ENCODE data around the gene SCIN.

The SCIN gene

DNA sequence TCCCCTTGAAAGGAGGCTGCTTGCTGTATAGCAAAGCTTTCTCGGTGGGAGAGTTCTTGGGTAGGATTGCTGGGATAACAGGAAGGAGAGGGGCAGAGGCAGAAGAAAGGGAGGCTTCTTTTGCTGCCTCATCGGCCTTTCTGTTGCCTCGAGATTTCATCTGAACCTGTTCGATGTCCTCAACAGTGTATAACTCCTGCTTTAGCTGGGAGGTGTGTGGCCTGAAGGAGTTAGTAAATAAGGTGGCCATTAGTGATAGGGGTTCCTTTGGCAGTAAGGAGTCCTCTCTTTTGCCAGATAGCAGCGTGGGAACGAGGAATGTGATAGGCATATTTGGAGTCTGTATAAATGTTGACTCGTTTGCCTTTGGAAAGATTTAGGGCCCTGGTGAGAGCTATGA, 20.0 kb downstream of the SCIN start:
- H3K4me1 ChIP-seq (ENCODE audit: control insufficient read depth, low read depth, low read length), result no peaks in the 10 kb centered on the region
- no peaks in the 10 kb centered on the region for H3K27me3 ChIP-seq (ENCODE audit: control insufficient read depth, insufficient read depth, low read length)
- no peak overlapping the region for H3K9ac ChIP-seq (ENCODE audit: low read length)
- H3K4me3 ChIP-seq (ENCODE audit: low read length), result no peak overlapping the region
- H3K27ac ChIP-seq (ENCODE audit: low read length), result no peak overlapping the region
- H3K9me3 ChIP-seq (ENCODE audit: control insufficient read depth, low read depth, low read length), result no peaks in the 10 kb centered on the region
- no peaks in the 10 kb centered on the region for H3K36me3 ChIP-seq (ENCODE audit: control insufficient read depth, low read depth, low read length)

DNA sequence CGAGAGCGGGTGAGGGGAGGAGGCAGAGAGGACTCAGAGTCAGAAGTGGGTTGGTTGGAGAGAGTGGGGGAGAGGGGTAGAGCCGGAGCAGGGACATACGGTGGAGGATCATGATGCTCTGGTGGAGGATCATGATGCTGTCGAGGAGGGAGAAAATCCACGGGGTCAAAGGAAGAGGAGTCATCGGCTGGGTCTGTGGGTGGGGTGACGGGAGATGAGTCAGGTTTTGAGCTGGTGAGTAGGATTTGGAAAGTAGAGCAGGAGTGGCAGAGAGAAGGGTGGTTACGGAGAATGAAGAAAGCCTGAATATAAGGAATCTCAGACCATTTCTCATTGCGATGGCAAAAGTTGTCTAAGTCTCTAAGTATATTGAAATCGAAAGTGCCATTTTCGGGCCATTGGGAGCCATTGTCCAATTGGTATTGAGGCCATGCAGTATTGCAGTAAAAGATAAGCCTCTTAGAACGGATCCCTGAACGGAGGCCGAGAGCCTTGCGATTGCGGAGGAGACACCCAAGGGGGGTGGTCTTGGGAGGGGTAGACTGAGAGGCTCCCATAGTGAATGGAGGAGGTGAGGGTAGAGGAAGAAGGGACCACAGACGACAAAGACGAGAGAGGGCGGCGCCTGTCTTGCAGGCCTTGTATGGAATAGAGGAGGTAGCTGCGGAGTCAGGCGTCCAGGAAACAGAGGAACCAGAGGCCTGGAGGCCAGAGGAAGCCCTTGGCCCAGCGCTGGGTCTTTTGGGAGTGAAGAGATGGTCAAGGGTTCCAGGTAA, 23.8 kb downstream of the SCIN start:
- H3K4me3 ChIP-seq (ENCODE audit: low read length), result no peak overlapping the region
- H3K27ac ChIP-seq (ENCODE audit: low read length), result no peak overlapping the region
- H3K9me3 ChIP-seq (ENCODE audit: control insufficient read depth, low read depth, low read length), result no peaks in the 10 kb centered on the region
- H3K27me3 ChIP-seq (ENCODE audit: control insufficient read depth, insufficient read depth, low read length), result no peaks in the 10 kb centered on the region
- no peak overlapping the region for H3K9ac ChIP-seq (ENCODE audit: low read length)
- H3K36me3 ChIP-seq (ENCODE audit: control insufficient read depth, low read depth, low read length), result no peaks in the 10 kb centered on the region
- no peaks in the 10 kb centered on the region for H3K4me1 ChIP-seq (ENCODE audit: control insufficient read depth, low read depth, low read length)

- H3K4me1 ChIP-seq (ENCODE audit: control insufficient read depth, low read depth, low read length), result no peaks in the 10 kb centered on the region
- H3K9me3 ChIP-seq (ENCODE audit: control insufficient read depth, low read depth, low read length), result no peaks in the 10 kb centered on the region
- no peak overlapping the region for H3K9ac ChIP-seq (ENCODE audit: low read length)
- H3K27ac ChIP-seq (ENCODE audit: low read length), result no peak overlapping the region
- no peak overlapping the region for H3K4me3 ChIP-seq (ENCODE audit: low read length)
- no peaks in the 10 kb centered on the region for H3K36me3 ChIP-seq (ENCODE audit: control insufficient read depth, low read depth, low read length)
- H3K27me3 ChIP-seq (ENCODE audit: control insufficient read depth, insufficient read depth, low read length), result no peaks in the 10 kb centered on the region
Observed at GRCh38 chr7:12595148-12595547, 24.6 kb downstream of the SCIN start.

DNA sequence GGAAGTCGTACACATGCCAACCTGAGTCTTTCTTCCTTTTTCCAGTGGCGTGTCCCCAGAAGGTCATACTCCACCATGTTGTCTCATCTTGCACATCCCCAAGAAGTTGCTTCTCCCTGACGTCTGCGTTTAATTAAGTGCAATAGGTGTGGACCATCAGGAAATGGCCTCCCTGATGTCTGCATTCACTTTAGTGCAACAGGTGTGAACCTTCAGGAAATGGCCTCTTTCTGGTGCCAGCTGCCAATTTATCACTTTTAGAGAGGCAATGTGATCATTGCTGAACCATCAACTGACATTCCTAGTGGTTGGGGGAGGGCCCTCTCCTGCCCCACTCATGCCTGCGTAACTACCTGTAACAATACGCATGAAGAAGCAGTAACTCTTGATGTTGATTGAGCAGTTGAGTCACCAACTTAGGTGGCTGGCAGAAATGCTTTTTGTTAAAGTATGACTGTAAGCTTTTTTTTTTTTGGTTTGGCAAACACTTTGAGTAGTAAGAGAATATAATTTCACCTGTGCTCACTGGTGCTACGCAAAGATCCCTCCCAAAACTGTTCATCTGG, 25.8 kb downstream of the SCIN start:
- Histone ChIP-seq H3K27me3 (ENCODE audit: control insufficient read depth, insufficient read depth, low read length) (no peaks in the 10 kb centered on the region), H3K4me3 (ENCODE audit: low read length) (no peak overlapping the region), H3K4me1 (ENCODE audit: control insufficient read depth, low read depth, low read length) (no peaks in the 10 kb centered on the region), H3K27ac (ENCODE audit: low read length) (no peak overlapping the region), H3K9me3 (ENCODE audit: control insufficient read depth, low read depth, low read length) (no peaks in the 10 kb centered on the region), H3K36me3 (ENCODE audit: control insufficient read depth, low read depth, low read length) (no peaks in the 10 kb centered on the region), H3K9ac (ENCODE audit: low read length) (no peak overlapping the region)

DNA sequence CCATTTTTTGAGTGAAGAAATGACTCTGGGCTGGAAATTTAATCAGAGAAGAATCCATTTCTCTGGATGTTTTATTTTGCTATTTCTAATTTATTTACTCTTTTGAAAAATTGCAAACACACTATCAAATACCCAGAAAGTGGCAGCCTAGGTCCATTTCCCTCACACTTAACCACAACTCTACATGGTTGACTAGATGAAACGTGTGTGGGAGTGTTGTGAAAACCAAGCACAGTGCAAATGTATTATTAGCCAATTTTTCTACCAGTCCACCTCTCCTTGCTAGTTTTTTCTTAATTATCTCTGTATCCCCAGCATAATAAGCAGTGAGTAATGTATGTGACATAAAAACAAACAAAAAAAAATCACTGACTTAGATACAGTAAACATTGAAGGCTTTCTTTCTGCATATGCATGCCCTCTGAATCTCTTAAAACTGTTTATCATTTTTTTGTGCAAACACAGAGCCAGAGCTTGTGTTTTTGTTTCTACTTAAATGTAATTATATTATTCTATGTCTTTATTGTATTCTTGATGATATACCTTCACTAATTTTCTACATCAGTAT, 30.9 kb downstream of the SCIN start:
- Histone ChIP-seq H3K36me3 (ENCODE audit: control insufficient read depth, low read depth, low read length) (no peaks in the 10 kb centered on the region), H3K27ac (ENCODE audit: low read length) (no peak overlapping the region), H3K27me3 (ENCODE audit: control insufficient read depth, insufficient read depth, low read length) (no peaks in the 10 kb centered on the region), H3K9ac (ENCODE audit: low read length) (no peak overlapping the region), H3K4me3 (ENCODE audit: low read length) (no peak overlapping the region), H3K9me3 (ENCODE audit: control insufficient read depth, low read depth, low read length) (peaks cover 4% of the 10 kb centered on the region), H3K4me1 (ENCODE audit: control insufficient read depth, low read depth, low read length) (no peaks in the 10 kb centered on the region)

DNA sequence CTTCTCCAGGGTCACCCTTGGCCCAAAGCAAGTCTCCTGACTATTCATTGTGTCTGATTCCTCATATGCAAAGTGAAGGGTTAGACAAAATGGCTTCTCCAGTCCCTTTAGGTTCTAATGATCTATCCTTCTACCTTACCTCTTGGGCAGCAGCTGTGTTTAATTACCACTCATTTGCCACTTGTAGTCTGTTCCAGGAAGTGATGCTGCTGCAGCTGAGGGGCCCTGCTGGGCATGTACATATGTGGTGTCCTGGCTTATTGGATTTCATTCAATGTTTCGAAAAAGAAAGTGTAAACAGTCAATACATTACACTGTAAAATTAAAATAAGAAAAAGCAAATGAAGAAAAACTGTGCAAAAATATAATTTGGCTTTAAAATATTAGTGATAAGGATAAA, 36.6 kb downstream of the SCIN start:
- no peak overlapping the region for H3K27ac ChIP-seq (ENCODE audit: low read length)

DNA sequence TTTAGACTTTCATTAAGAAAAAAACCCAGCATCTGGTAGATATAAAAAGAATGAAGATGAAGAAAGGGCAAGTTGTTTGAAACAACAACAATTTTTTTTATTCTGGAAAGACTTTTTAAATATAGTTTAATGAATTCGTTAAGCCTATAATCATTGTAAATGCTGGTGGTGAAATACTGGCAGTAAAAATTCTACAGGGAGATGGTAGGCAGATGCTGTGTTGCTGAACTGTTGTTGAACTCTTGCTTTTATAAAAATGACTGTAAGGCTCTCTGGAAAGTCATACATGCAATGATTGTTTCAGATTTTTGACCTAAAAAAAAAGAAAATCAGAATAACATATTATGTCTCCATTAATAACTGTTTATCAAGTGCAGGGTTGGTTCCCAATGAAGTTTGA, 39.0 kb downstream of the SCIN start:
- Histone ChIP-seq H3K4me3 (ENCODE audit: low read length) (no peak overlapping the region), H3K9me3 (ENCODE audit: control insufficient read depth, low read depth, low read length) (no peaks in the 10 kb centered on the region), H3K9ac (ENCODE audit: low read length) (no peak overlapping the region)

More for the DNA sequence above, 36.6 kb downstream of the SCIN start:
- no peaks in the 10 kb centered on the region for H3K27me3 ChIP-seq (ENCODE audit: control insufficient read depth, insufficient read depth, low read length)
- H3K4me3 ChIP-seq (ENCODE audit: low read length), result no peak overlapping the region
- no peaks in the 10 kb centered on the region for H3K4me1 ChIP-seq (ENCODE audit: control insufficient read depth, low read depth, low read length)
- peaks cover 4% of the 10 kb centered on the region for H3K9me3 ChIP-seq (ENCODE audit: control insufficient read depth, low read depth, low read length)
- no peak overlapping the region for H3K9ac ChIP-seq (ENCODE audit: low read length)
- H3K36me3 ChIP-seq (ENCODE audit: control insufficient read depth, low read depth, low read length), result no peaks in the 10 kb centered on the region

GRCh38 chr7:12610899-12611298, 40.4 kb downstream of the SCIN start:
- no peaks in the 10 kb centered on the region for H3K36me3 ChIP-seq (ENCODE audit: control insufficient read depth, low read depth, low read length)
- H3K27me3 ChIP-seq (ENCODE audit: control insufficient read depth, insufficient read depth, low read length), result no peaks in the 10 kb centered on the region
- H3K9ac ChIP-seq (ENCODE audit: low read length), result no peak overlapping the region
- no peak overlapping the region for H3K27ac ChIP-seq (ENCODE audit: low read length)
- no peak overlapping the region for H3K4me3 ChIP-seq (ENCODE audit: low read length)
- H3K9me3 ChIP-seq (ENCODE audit: control insufficient read depth, low read depth, low read length), result no peaks in the 10 kb centered on the region
- no peaks in the 10 kb centered on the region for H3K4me1 ChIP-seq (ENCODE audit: control insufficient read depth, low read depth, low read length)

More for the DNA sequence above, 39.0 kb downstream of the SCIN start:
- Histone ChIP-seq H3K27me3 (ENCODE audit: control insufficient read depth, insufficient read depth, low read length) (no peaks in the 10 kb centered on the region), H3K36me3 (ENCODE audit: control insufficient read depth, low read depth, low read length) (no peaks in the 10 kb centered on the region), H3K4me1 (ENCODE audit: control insufficient read depth, low read depth, low read length) (no peaks in the 10 kb centered on the region), H3K27ac (ENCODE audit: low read length) (no peak overlapping the region)

DNA sequence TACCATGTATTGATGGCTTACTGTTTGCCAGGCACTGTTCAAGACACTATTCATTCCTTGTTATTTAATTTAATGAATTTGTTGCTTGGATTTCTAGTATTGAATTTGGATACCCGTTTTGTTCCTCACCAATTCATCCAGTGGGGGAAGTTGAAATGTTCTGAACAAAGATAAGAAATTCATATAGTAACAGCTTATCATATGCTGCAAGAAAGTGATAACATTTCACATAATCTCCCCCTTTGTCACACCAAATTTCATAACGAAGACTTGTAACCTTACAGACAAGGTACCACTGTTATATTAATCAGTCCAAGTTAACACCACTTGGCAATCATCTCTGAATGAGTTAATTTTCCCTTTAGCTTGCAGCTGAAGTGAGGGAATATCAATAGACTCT, 42.1 kb downstream of the SCIN start:
- Histone ChIP-seq H3K9ac (ENCODE audit: low read length) (no peak overlapping the region), H3K4me3 (ENCODE audit: low read length) (no peak overlapping the region), H3K9me3 (ENCODE audit: control insufficient read depth, low read depth, low read length) (no peaks in the 10 kb centered on the region), H3K36me3 (ENCODE audit: control insufficient read depth, low read depth, low read length) (no peaks in the 10 kb centered on the region), H3K27me3 (ENCODE audit: control insufficient read depth, insufficient read depth, low read length) (no peaks in the 10 kb centered on the region), H3K4me1 (ENCODE audit: control insufficient read depth, low read depth, low read length) (no peaks in the 10 kb centered on the region), H3K27ac (ENCODE audit: low read length) (no peak overlapping the region)

DNA sequence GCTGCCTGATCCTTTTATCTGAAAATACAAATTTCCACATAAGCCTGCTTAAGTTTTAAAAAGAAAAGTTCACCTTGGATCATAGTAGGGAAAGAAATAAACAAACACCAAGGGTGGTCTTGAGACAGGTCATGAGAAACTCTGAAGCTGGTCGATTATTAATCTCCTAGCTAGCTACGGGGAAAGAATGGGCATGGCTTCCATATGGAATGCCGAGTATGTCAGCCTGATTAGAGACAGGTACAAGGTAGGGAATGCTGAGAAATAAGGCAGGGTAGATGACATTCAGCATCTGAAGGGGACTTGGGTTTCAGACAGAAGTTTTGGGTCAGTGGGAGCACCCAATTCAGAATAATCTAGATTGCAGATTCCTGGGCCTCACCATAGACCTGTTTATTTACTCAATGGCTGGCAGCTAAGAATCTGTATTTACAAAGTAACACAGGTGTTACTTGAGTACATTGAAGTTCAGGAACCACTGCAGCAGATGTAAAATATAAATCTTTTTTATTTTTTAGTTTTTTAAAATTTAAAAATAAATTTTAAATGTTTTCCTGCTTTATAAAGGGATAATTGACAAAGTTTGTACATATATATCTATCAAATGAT, 49.0 kb downstream of the SCIN start:
- no peaks in the 10 kb centered on the region for H3K4me1 ChIP-seq (ENCODE audit: control insufficient read depth, low read depth, low read length)
- H3K4me3 ChIP-seq (ENCODE audit: low read length), result no peak overlapping the region
- no peak overlapping the region for H3K27ac ChIP-seq (ENCODE audit: low read length)
- no peaks in the 10 kb centered on the region for H3K27me3 ChIP-seq (ENCODE audit: control insufficient read depth, insufficient read depth, low read length)
- H3K36me3 ChIP-seq (ENCODE audit: control insufficient read depth, low read depth, low read length), result no peaks in the 10 kb centered on the region
- H3K9me3 ChIP-seq (ENCODE audit: control insufficient read depth, low read depth, low read length), result no peaks in the 10 kb centered on the region
- no peak overlapping the region for H3K9ac ChIP-seq (ENCODE audit: low read length)

- H3K27ac ChIP-seq (ENCODE audit: low read length), result no peak overlapping the region
- H3K27me3 ChIP-seq (ENCODE audit: control insufficient read depth, insufficient read depth, low read length), result no peaks in the 10 kb centered on the region
- H3K4me1 ChIP-seq (ENCODE audit: control insufficient read depth, low read depth, low read length), result no peaks in the 10 kb centered on the region
- H3K36me3 ChIP-seq (ENCODE audit: control insufficient read depth, low read depth, low read length), result no peaks in the 10 kb centered on the region
- H3K4me3 ChIP-seq (ENCODE audit: low read length), result no peak overlapping the region
- H3K9me3 ChIP-seq (ENCODE audit: control insufficient read depth, low read depth, low read length), result no peaks in the 10 kb centered on the region
- no peak overlapping the region for H3K9ac ChIP-seq (ENCODE audit: low read length)
Observed at GRCh38 chr7:12620371-12620770, 49.9 kb downstream of the SCIN start.
